ENCODE measurements around the gene GTF3C5.

- TF ChIP-seq POLR2AphosphoS5 (IDR thresholded peaks at IDR 0.05) = no peak
- TF ChIP-seq, protein P1, sequence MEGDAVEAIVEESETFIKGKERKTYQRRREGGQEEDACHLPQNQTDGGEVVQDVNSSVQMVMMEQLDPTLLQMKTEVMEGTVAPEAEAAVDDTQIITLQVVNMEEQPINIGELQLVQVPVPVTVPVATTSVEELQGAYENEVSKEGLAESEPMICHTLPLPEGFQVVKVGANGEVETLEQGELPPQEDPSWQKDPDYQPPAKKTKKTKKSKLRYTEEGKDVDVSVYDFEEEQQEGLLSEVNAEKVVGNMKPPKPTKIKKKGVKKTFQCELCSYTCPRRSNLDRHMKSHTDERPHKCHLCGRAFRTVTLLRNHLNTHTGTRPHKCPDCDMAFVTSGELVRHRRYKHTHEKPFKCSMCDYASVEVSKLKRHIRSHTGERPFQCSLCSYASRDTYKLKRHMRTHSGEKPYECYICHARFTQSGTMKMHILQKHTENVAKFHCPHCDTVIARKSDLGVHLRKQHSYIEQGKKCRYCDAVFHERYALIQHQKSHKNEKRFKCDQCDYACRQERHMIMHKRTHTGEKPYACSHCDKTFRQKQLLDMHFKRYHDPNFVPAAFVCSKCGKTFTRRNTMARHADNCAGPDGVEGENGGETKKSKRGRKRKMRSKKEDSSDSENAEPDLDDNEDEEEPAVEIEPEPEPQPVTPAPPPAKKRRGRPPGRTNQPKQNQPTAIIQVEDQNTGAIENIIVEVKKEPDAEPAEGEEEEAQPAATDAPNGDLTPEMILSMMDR (IDR thresholded peaks at IDR 0.05) = no peak
- no peak for TF ChIP-seq POLR2A (IDR thresholded peaks at IDR 0.05)
Measured at GRCh38 chr9:133066181-133066983, 35.6 kb downstream of the GTF3C5 start.
